GM18858 (cell line): ENCODE measurements around the gene PCDH9.
A peak's percentile ranks its signal among the peaks of the same experiment; 100 is the strongest.

Experiments used
- ATAC-seq: cut with Tn5 transposase; IDR thresholded peaks from one replicate; pipeline ENCODE4 v1.9.1; 2021; ENCODE audit not compliant: unreplicated experiment

Gene PCDH9

DNA sequence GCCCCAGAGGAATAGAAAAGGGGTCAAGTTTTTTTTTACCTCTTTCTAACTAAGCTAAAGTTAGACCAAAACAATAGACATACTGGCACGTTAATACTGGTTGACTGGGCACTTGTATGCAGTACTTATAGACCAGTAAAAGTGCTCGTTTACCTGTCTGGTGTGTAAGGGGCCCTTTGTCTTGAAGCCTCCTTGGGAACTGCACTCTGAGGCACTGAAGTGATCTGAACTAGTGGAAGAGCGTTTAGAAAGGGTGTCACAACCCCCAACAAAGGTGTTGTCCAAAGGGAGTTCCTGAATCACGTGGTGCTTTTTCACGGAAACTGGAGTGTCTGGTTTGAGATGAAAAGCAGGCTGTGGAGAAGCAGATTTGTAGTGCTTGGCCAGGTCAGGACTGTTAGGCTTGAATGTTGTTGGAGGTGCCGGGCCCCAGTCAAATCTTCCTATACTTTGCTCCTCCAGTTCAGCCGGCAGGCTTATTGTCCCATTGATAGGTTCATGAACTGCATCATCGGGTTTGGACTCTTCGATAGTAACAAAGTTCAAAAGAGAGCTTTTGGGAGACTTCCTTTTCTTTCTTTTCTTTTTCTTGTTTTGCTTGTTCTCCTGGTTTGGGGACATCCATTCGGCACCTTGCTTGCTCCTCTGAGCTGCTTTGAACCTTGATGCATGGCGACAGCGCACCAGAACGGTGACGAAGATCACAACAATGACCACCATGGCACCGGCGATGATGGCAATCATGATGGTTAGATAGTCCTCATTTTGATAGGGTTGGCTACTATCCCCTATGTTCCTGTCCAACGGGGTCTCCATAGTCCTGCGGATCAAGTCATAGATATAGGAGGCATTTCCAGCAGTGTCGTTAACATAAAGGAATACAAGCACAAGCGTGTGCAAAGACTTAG, 4.6 kb downstream of the PCDH9 start:
- no peak for ATAC-seq

DNA sequence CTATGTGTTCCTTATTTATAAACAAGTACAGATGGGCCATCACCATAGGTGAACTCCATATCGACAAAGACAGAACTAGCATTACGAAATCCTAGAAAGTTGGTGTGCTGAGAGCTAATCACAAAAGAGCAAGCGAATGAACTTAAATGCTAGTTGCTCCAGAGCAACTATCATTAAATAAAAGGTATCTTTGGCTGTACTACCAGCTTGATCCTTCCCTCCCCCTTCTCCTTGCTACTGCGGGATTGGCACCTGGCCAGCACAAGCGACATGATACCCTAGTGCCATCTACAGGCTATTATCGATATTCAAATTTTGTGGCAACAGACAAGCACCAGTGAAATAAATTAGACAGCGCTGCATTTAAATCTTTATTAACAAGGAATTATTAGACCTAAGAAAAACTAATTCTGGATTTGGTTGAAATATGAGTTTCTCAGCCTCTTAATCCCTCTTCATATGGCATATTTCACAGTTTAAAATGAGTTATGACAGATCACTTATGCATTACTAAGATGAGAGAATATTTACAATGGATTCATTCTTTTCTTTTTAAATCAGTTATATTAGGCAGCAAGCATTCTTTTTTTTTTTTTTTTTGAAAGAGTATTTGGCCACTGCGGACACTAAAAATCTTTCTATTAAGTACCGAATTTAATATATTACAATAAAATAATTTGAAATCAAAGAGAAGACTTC, 5.8 kb downstream of the PCDH9 start:
- peak; percentile 76 for ATAC-seq

DNA sequence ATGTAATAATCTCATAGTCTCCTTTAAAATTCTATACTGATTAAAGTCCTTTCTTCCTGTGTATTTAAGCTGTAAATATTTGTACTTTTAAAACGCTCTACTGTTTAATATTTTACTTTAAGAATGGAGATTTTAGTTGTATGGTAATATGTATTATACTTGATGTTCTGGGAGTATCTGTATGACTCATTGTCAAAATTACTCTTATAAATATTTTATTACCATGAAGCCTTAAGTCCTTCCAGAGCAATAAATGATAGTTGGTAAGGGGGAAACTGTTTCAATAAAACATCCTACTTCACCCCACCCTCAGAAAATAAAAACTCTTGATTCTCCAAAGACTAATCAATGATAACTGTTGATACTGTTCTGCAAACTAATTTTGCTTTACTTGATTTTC, 6.4 kb downstream of the PCDH9 start:
- ATAC-seq, result no peak

DNA sequence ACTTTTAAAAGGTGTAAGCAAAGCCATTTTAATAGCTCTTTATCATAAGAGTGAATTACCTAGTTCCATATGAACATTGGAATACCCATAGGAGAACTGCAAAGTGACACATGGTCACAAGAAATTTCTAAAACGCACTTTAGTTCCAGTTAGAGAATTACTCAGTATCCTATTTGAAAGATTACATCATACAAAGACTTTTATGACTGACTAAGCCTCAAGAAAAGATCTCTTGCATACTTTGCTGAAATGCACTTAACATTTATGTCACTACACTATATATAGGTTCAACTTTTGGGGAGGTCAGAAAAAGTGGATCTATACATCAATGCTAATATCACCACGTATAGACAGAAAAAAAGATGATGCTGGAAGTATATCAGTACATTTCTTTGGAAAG, 7.1 kb downstream of the PCDH9 start:
- ATAC-seq, result no peak

DNA sequence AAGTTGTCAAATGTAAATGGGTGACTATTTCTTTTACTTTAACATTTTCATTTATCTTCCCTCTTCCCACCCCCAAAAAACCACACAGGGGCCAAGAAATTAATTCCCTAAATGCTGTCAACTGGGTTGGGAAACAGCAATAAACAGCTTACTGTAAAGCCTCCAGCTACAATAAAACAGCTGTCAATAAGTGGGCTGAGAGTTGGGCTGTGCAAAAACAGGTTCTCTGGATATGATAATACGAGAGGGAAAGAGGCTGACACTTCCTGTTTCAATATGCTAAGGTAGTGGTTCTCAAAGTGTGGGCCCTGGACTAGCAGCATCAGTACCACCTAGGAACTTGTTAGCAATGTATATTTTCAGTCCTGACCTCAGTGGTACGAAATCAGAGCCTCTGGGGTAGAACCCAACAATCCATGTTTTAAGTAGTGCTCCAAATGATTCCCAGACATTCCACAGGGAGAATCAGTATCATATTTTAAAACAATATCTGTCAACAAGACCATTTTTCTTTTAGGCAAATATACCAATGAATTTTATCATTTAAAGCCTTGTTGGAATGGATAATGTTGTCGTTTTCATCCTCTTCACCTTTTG, 8.4 kb downstream of the PCDH9 start:
- peak; percentile 52 for ATAC-seq

DNA sequence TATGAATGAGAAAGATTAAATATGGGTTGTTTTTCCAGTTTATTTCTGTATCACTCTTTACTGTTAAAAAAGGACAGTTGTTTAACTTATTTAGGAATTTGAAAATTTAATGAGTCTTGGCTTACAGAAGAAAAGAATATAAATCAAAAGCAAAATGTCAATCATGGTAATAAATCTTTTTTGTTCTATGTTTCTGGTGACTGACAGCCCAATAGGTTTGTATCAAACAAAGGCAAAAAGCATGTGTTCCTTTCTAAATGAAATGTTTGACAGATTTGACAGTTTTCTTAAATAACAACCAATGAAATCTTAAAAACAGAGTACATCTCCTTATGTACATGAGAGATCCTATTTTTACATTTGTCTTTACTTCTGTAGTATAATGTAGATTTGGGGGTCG, 11.0 kb downstream of the PCDH9 start:
- no peak for ATAC-seq

DNA sequence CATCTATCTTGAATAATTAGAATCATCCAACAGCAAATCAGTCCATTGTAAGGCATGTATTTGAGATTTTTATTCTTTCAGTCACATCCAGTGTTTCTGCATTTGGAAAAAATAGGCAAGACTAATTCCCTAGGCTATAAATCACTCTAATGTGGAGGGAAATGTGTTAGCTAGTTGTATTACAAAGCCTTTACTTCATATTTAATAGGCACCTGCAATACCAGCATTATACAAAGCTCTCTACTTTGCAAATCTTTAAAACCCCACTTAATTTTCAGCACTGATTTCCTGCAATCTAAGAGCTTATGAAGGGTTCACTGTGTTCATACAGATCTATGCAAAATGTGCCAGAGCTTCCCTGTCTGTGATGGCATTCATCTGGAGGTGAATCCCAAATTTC, 12.3 kb downstream of the PCDH9 start:
- no peak for ATAC-seq

DNA sequence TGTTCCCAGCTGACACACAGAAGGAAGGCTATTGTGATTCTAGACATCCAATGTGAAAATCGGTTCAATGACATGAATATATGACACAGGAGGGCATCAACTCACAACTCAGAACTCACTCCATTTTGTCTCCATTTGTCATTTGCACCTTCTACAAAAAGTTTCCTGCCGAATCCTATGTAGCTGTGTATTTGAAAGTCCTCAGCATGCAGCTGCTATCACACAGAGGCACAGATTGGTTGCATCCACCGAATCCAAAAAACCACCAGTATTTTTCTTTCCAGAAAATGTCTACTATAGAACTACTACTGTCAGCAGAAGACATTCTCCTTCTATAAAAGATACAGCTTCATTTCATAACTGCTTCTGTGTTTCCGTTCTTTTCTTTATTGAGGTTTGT, 13.3 kb downstream of the PCDH9 start:
- ATAC-seq, result no peak

DNA sequence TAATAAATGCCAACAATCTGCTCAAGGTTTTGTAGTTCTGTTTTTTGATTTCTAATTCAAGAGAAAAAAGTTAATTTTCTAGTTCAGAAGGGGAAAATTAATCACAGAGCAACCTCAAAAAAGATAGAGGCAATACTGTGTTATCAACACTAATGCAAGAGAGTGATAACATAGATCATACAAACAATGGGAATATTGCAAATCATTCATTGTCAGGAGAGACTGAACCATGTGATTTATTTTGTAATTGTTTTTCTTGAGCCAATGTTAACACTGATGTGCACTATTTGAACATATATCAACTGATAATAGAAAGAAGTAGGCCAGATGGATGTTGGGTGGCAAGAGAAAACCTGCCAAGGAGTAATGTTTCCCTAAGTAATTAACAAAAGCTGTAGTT, 19.9 kb downstream of the PCDH9 start:
- no peak for ATAC-seq

DNA sequence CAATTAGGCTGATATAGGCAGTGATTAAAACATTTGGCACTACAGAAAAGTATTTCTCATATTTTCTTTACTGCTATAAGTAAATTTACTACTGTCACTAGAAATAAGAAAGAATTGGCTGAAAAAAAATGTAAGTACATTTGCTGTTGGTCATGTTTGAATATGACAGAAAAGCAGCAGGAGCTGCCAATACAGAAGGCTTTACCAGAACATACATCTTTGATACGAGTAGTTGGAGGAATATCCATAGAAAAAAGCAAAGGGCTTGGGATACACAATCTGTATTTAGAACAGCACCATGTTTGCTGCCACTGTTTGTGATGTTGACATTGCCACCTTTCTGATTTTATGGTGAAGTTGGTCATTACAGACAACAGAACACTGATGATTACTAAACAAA, 21.6 kb downstream of the PCDH9 start:
- no peak for ATAC-seq

DNA sequence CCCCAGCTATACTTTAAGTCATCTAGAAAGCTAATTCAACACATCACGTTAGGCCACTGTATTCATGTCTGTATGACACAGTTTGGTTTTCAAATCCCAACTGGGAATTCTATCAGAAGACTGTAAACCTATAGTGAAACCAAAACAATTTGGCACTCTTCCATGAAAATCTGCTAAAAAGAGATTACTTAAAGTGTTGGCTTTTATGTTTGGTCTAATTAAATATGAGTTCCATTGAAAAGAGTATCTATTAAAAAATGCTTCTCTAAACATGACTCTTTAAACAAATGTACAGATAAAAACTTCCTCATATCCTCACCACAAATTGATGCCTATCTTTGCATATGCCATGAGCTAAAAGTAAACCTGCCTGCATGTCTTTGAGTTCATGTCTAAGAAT, 25.4 kb downstream of the PCDH9 start:
- no peak for ATAC-seq

DNA sequence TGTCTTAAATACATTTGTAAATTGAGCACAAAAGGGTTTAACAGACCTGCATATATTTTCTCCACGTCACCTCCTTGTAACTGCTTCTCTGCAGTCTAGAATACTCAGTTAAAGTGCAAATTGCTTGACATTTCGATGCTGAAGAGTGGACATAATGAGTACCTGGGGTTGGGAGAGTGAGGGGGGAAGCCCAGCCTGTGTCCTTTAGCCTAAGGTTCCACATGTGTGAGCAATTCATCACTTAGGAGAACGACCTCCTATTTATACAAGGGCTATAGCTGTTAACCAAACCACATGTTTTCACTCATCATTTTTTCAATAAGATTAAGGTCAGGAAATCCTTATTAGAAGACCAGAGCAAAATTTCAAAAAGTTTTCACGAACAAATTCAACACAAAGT, 29.5 kb downstream of the PCDH9 start:
- ATAC-seq, result no peak

DNA sequence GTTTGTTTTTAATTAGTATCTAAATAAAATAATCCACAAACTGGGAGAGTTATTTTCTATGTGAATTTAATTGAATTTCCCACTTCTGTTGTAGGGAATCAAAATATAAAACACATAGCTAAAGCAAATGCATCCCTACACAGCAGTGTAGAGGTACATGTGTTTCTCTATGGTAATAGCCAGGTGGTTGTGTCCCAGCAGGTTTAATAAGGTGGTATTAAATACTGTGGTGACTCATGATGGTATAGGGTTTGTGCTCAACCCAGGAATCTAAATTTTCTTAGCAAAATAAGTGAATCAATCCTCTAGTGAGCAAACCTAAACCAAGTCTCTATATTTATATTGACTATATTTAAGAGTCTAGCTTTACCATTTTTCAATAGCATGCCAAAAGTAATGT, 30.0 kb downstream of the PCDH9 start:
- ATAC-seq, result no peak

DNA sequence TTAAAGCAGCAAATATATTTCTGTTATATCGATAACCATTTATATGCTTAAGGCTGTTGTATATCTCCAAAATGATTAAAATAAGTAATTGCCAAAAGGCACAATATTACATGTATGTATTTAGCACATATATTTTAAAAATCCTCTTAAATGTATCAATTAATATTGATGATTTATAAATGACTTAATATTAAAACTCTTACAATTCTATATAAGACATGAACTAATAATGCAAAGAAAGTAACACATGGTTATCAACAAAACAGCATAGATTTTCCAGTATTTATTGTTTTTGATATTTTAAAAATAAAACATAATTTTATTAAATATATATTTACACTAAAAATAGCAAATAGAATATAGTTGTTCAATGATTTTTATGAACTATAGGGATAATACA, 32.4 kb downstream of the PCDH9 start:
- no peak for ATAC-seq

DNA sequence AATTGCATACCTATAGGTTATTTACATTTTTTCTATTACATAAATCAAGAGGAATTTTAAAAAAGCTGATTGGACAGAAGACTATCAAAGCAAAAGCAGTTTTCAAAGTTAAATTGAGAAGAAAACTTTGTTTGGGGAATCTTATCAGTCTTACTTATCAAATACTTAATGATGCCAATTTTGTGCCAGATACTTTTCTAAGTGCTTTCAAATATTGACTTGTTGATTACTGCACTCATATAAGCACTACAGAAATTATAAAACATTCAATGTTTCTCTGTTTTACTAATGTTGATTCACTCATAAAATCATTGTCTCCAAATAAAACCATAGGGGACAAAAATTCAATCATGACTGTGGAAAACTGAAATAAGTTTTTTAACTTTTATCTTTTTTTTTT, 36.2 kb downstream of the PCDH9 start:
- ATAC-seq, result no peak

DNA sequence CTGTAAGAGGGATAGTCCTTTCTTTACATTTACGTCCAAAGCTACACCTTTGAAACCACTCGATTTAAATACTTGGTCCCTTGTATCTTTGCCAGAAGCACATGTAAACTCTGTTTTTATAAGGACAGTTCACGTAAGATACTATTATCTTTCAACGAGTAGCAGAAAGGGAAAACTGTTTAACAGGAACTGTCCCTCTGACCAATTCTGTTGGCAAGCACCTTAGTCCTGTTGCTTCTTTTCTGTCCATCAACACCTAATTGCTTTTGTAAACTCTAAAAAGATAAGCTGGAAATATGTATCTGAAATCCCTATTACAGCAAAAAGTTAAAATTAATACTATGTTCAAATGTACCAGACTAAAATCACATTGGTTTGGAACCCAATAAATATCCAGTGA, 37.4 kb downstream of the PCDH9 start:
- ATAC-seq, result no peak

DNA sequence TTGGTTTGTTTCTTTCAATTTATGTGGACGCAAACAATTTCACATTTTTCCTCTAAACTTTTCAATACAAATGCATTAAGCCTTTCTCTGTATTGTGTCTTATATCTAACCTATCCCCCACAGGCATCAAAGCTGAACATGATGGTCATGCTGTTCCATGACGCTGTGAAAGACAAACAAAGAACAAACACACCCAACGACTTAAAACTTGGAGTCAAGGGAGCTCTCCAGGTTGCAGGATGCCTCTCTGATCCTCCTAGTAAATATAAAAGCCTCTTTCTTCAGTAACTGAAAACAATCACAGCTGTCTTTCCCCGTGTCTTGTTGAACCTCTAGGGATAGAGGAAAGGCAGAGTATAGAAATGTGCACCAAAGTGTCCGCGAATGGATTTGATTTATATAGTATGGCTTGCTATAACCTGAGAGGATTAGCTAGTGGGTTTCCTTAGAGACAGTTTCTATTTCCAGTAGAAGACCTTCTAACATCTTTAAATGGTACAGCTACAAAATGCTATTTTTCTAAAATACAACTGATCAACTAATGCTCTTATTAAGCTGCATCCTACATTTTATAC, 43.1 kb downstream of the PCDH9 start:
- no peak for ATAC-seq

DNA sequence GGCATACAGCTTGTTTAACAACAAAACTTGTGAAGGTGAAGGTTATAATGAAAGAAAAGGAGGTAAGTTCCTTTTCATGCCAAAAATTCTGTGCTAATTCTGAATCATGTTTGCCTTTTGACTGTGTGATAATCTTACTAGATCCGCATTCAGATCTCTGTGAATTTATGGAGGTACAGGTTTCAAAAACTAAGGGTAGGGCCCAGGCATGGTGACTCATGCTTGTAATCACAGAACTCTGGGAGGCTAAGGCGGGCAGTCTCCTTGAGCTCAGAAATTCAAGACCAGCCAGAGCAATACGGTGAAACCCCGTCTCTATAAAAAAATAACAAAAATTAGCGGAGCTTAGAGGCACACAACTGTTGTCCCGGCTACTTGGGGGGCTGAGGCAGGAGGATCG, 45.9 kb downstream of the PCDH9 start:
- no peak for ATAC-seq

DNA sequence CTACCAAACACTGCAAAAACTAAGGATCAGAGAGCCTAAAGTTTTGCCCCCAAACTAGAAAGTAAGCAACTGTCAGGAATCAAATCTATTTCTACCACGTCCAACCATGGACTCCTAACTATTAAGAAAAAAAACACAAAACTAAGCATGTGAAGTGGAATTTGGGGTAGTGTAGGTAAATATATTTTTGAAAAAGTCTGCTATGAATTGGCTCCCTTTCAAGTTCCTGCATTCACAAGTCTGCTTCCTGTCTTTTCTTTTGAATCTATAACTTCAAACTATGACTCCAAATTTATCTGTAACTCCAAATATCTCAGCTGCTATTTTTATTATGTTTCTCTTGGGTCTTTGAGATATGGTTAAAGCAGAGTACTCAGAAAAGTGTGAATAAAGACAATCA, 47.0 kb downstream of the PCDH9 start:
- ATAC-seq, result no peak

DNA sequence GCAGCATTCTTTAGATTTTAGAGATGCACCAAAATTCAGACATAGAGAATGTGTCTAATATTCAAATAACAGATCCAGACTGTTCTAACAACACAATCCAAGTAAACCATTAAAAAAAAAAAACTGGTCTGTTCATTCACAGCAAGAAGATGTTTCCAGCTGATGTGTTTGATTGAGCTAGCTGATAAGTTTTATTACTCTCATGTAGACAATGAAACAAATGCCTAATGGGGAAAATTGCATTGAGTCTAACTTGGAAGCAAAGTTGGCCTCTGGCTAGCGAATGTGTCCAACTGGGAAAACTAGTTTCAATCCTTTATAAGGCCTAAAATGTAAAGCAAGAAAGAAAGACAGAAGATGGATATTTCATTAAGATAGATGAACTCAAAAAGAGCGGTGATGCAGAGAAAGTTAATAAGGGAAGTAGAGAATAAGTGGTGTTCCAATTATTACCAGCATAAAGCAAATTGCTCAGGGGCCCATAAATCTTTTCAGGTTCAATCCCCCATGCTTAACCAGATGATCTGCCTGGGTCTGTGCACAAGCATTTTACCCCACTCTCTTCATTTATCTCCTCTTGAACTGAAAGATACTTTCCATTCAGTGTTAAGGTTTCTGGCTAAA, 54.2 kb downstream of the PCDH9 start:
- no peak for ATAC-seq

DNA sequence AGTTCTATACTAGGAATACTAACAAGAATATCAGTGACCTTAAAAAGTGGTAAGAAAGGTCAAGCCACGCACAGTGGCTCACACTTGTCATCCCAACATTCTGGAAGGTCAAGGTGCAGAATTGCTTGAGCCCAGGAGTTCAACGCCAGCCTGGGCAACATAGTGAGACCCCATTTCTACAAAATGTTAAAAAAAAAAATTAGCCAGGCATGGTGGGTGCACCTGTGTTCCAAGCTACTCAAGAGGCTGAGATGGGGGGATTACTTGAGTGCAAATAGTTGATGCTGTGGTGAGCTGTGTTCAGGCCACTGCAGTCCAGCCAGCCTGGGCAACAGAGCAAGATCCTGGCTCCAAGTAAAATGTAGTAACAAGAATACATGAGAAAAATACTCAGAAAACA, 61.8 kb downstream of the PCDH9 start:
- ATAC-seq, result no peak
